Measurements from ENCODE around the gene THOC2. TPM values are rescaled to one million over a fixed set of nuclear protein-coding genes. Genes with fewer than 3 reads are reported as not detected.
"Not testable (repeated sequence)": the region's sequence is repeated elsewhere in the genome, so short reads cannot be mapped to it uniquely, and the experiment has no call there.

Gene THOC2
- polyA plus RNA-seq, 1 donor: 51.7 TPM

GRCh38 chrX:123675154-123675553 is 57.7 kb downstream of the THOC2 start:
- DNase-seq: no peak

GRCh38 chrX:123673813-123674212 is 59.0 kb downstream of the THOC2 start:
- no peak for DNase-seq

GRCh38 chrX:123665197-123665596 is 67.7 kb downstream of the THOC2 start:
- DNase-seq: no peak

GRCh38 chrX:123664467-123665167 is 68.2 kb downstream of the THOC2 start:
- not testable (repeated sequence) for DNase-seq

- not testable (repeated sequence) for DNase-seq
Measured at GRCh38 chrX:123663720-123664119, 69.1 kb downstream of the THOC2 start.

- not testable (repeated sequence) for DNase-seq
Measured at GRCh38 chrX:123656507-123656906, 76.3 kb downstream of the THOC2 start.

GRCh38 chrX:123648811-123649181 is 84.1 kb downstream of the THOC2 start:
- DNase-seq: not testable (repeated sequence)

- peak; percentile 12 for DNase-seq
Measured at GRCh38 chrX:123648028-123648810, 84.6 kb downstream of the THOC2 start.

- no peak for DNase-seq
Measured at GRCh38 chrX:123647244-123647643, 85.6 kb downstream of the THOC2 start.

GRCh38 chrX:123629502-123629901 is 103.3 kb downstream of the THOC2 start:
- no peak for DNase-seq

GRCh38 chrX:123626962-123627361 is 105.9 kb downstream of the THOC2 start:
- no peak for DNase-seq

- DNase-seq: no peak
Measured at GRCh38 chrX:123625952-123626351, 106.9 kb downstream of the THOC2 start.

GRCh38 chrX:123625477-123625876 is 107.4 kb downstream of the THOC2 start:
- DNase-seq: no peak

- no peak for DNase-seq
Measured at GRCh38 chrX:123617007-123617406, 115.8 kb downstream of the THOC2 start.

- DNase-seq: no peak
Measured at GRCh38 chrX:123610915-123611314, 121.9 kb downstream of the THOC2 start.

- DNase-seq: no peak
Measured at GRCh38 chrX:123607806-123608205, 125.0 kb downstream of the THOC2 start.

- no peak for DNase-seq
Measured at GRCh38 chrX:123607270-123607669, 125.6 kb downstream of the THOC2 start.

GRCh38 chrX:123603491-123603890 is 129.4 kb downstream of the THOC2 start:
- no peak for DNase-seq

- no peak for DNase-seq
Measured at GRCh38 chrX:123601437-123601836, 131.4 kb downstream of the THOC2 start.

- peak; percentile 43 for DNase-seq
Measured at GRCh38 chrX:123600181-123600580, 132.7 kb downstream of the THOC2 start.

GRCh38 chrX:123590842-123591486 is 141.9 kb downstream of the THOC2 start:
- no peak for DNase-seq

GRCh38 chrX:123588723-123589122 is 144.1 kb downstream of the THOC2 start:
- no peak for DNase-seq

GRCh38 chrX:123581586-123581985 is 151.3 kb downstream of the THOC2 start:
- DNase-seq: no peak

GRCh38 chrX:123580792-123581191 is 152.1 kb downstream of the THOC2 start:
- DNase-seq: no peak
